Liver (tissue), 10 donors: ENCODE measurements around the gene TMED5. TPM values are rescaled to one million over a fixed set of nuclear protein-coding genes. Genes with fewer than 3 reads are reported as not detected.

Source experiments
- DNase-seq: peaks from one replicate; pipeline ENCODE4 v3.0.0-alpha.2; 2017; ENCODE audit warnings: low spot score
- H3K27ac ChIP-seq, 2 donors: one replicate each; pipeline ENCODE4 v1.7.0; 2013; ENCODE audit warnings: inconsistent platforms in 2 of 2, low read length in 2 of 2, control low read depth in 1 of 2, low read depth in 1 of 2, mild to moderate bottlenecking in 1 of 2
- H3K27me3 ChIP-seq, 4 donors: one replicate each; pipeline versions ENCODE4 v1.6.1 to v1.7.0; 2013; ENCODE audit warnings: low read length in 3 of 4, inconsistent platforms in 1 of 4, mild to moderate bottlenecking in 1 of 4, moderate library complexity in 1 of 4; ENCODE audit not compliant: control insufficient read depth in 4 of 4, insufficient read depth in 4 of 4
- H3K36me3 ChIP-seq, 4 donors: one replicate each; pipeline versions ENCODE4 v1.6.1 to v1.7.0; 2013; ENCODE audit warnings: low read length in 3 of 4, mild to moderate bottlenecking in 3 of 4, low read depth in 1 of 4, moderate library complexity in 1 of 4; ENCODE audit not compliant: control insufficient read depth in 4 of 4, insufficient read depth in 3 of 4
- H3K4me1 ChIP-seq, 4 donors: one replicate each; pipeline versions ENCODE4 v1.6.1 to v1.7.0; 2013; ENCODE audit warnings: low read length in 3 of 4, mild to moderate bottlenecking in 3 of 4, moderate library complexity in 1 of 4; ENCODE audit not compliant: control insufficient read depth in 4 of 4, insufficient read depth in 4 of 4
- H3K4me3 ChIP-seq, 3 donors: one replicate each; pipeline versions ENCODE4 v1.6.1 to v1.7.0; 2013; ENCODE audit warnings: low read length in 3 of 3, control low read depth in 1 of 3, low read depth in 1 of 3, mild to moderate bottlenecking in 1 of 3
- H3K9ac ChIP-seq, 2 donors: one replicate each; pipeline ENCODE4 v1.7.0; 2013; ENCODE audit warnings: low read length in 2 of 2, mild to moderate bottlenecking in 2 of 2, moderate library complexity in 2 of 2, control low read depth in 1 of 2, low read depth in 1 of 2
- H3K9me3 ChIP-seq, 4 donors: one replicate each; pipeline versions ENCODE4 v1.6.1 to v1.7.0; 2013; ENCODE audit warnings: low read length in 3 of 4; ENCODE audit not compliant: control insufficient read depth in 4 of 4
- FOXA1 ChIP-seq: IDR thresholded peaks from 2 replicates; pipeline ENCODE4 v1.6.1; 2016; ENCODE audit warnings: antibody characterized with exemption
- FOXA2 ChIP-seq: IDR thresholded peaks from 2 replicates; pipeline ENCODE4 v1.6.1; 2016; ENCODE audit warnings: antibody characterized with exemption
- GABPA ChIP-seq, 2 donors: IDR thresholded peaks in 1 of 2; conservative IDR thresholded peaks in 1 of 2; 2 replicates each; pipeline ENCODE4 v1.6.1; 2016; ENCODE audit warnings: antibody characterized with exemption in 2 of 2, mild to moderate bottlenecking in 1 of 2, moderate library complexity in 1 of 2
- JUND ChIP-seq, 2 donors: IDR thresholded peaks; 2 replicates each; pipeline ENCODE4 v1.6.1; 2016; ENCODE audit warnings: antibody characterized with exemption in 2 of 2
- RAD21 ChIP-seq, 2 donors: IDR thresholded peaks; 2 replicates each; pipeline ENCODE4 v1.6.1; 2016; ENCODE audit warnings: antibody characterized with exemption in 2 of 2, mild to moderate bottlenecking in 2 of 2
- YY1 ChIP-seq: IDR thresholded peaks from 2 replicates; pipeline ENCODE4 v1.6.1; 2016; ENCODE audit warnings: antibody characterized with exemption, mild to moderate bottlenecking
- WGBS: extraction: QIAGEN DNeasy Blood & Tissue Kit; methylation state at CpG from one replicate; pipeline ENCODE4 v1.1.7; 2013; 5-methylcytosine and 5-hydroxymethylcytosine counted together
- polyA plus RNA-seq, 2 donors: library from polyadenylated mRNA; stranded (reverse) in 1 of 2; unstranded in 1 of 2; fragments of 200-250 nt in 1 of 2; fragments of >200 nt in 1 of 2; fragmentation: Nextera tagmentation in 1 of 2; extraction: Ambion mirVana in 1 of 2; gene quantifications; one replicate each; pipeline versions ENCODE4 v1.2.1 to v1.2.3, GENCODE V29; 2013 to 2015
- small RNA-seq: library from RNA; depleted of rRNA; stranded (forward); fragments of <200 nt; gene quantifications from one replicate; pipeline ENCODE3, GENCODE V24; 2014
- total RNA-seq, 2 donors: library from RNA; depleted of rRNA; stranded (reverse); fragments of >200 nt; gene quantifications; one replicate each; pipeline ENCODE4 v1.2.3, GENCODE V29; 2014
- TF ChIP-seq, protein P1 (sequence below): IDR thresholded peaks from 2 replicates; pipeline ENCODE4 v1.6.1; 2016; ENCODE audit warnings: antibody characterized with exemption
- TF ChIP-seq, protein P2 (sequence below): IDR thresholded peaks from 2 replicates; pipeline ENCODE4 v1.6.1; 2016; ENCODE audit warnings: antibody characterized with exemption, mild to moderate bottlenecking
- TF ChIP-seq, protein P3 (sequence below): IDR thresholded peaks from 2 replicates; pipeline ENCODE4 v1.6.1; 2016; ENCODE audit warnings: antibody characterized with exemption
- TF ChIP-seq, protein P4 (sequence below): IDR thresholded peaks from 2 replicates; pipeline ENCODE4 v1.6.1; 2016; ENCODE audit warnings: antibody characterized with exemption
- donor health status: healthy.
- donor health status: healthy.
- donor health status: healthy.
- donor health status: healthy.
- donor health status: healthy.

The TMED5 gene
- total and polyA plus RNA-seq, 4 donors: 72.9 to 121 (median 85.7) TPM

DNA sequence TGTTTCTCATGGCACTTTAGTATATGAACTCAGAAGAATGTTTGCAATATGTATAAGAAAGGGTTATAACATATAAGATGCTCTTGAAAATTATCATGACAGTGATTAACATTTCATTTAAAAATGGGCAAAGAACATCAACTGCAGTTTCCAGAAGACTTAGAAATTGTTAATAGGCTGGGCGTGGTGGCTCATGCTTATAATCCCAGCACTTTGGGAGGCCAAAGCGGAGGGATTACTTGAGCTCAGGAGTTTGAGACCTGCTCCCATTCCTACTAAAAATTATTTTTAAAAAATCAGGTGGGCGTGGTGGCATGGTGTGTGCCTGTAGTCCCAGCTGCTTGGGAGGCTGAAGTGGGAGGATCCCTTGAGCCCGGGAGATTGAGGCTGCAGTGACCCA is 78.1 kb downstream of the TMED5 start:
- TF ChIP-seq FOXA1 (no peak), GABPA (IDR thresholded peaks at IDR 0.05 in 1 of 2, conservative IDR thresholded peaks at IDR 0.05 in 1 of 2) (no peak), YY1 (no peak), FOXA2 (no peak), RAD21 (IDR thresholded peaks at IDR 0.05) (no peak), JUND (IDR thresholded peaks at IDR 0.05) (no peak)
- TF ChIP-seq, protein P1, sequence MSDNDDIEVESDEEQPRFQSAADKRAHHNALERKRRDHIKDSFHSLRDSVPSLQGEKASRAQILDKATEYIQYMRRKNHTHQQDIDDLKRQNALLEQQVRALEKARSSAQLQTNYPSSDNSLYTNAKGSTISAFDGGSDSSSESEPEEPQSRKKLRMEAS: no peak
- TF ChIP-seq, protein P2, sequence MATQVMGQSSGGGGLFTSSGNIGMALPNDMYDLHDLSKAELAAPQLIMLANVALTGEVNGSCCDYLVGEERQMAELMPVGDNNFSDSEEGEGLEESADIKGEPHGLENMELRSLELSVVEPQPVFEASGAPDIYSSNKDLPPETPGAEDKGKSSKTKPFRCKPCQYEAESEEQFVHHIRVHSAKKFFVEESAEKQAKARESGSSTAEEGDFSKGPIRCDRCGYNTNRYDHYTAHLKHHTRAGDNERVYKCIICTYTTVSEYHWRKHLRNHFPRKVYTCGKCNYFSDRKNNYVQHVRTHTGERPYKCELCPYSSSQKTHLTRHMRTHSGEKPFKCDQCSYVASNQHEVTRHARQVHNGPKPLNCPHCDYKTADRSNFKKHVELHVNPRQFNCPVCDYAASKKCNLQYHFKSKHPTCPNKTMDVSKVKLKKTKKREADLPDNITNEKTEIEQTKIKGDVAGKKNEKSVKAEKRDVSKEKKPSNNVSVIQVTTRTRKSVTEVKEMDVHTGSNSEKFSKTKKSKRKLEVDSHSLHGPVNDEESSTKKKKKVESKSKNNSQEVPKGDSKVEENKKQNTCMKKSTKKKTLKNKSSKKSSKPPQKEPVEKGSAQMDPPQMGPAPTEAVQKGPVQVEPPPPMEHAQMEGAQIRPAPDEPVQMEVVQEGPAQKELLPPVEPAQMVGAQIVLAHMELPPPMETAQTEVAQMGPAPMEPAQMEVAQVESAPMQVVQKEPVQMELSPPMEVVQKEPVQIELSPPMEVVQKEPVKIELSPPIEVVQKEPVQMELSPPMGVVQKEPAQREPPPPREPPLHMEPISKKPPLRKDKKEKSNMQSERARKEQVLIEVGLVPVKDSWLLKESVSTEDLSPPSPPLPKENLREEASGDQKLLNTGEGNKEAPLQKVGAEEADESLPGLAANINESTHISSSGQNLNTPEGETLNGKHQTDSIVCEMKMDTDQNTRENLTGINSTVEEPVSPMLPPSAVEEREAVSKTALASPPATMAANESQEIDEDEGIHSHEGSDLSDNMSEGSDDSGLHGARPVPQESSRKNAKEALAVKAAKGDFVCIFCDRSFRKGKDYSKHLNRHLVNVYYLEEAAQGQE: no peak
- TF ChIP-seq, protein P3, sequence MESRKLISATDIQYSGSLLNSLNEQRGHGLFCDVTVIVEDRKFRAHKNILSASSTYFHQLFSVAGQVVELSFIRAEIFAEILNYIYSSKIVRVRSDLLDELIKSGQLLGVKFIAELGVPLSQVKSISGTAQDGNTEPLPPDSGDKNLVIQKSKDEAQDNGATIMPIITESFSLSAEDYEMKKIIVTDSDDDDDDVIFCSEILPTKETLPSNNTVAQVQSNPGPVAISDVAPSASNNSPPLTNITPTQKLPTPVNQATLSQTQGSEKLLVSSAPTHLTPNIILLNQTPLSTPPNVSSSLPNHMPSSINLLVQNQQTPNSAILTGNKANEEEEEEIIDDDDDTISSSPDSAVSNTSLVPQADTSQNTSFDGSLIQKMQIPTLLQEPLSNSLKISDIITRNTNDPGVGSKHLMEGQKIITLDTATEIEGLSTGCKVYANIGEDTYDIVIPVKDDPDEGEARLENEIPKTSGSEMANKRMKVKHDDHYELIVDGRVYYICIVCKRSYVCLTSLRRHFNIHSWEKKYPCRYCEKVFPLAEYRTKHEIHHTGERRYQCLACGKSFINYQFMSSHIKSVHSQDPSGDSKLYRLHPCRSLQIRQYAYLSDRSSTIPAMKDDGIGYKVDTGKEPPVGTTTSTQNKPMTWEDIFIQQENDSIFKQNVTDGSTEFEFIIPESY: no peak
- TF ChIP-seq, protein P4, sequence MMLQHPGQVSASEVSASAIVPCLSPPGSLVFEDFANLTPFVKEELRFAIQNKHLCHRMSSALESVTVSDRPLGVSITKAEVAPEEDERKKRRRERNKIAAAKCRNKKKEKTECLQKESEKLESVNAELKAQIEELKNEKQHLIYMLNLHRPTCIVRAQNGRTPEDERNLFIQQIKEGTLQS: no peak
- Histone ChIP-seq H3K4me3 (no peak overlapping the region), H3K27me3 (no peaks in the 10 kb centered on the region), H3K9me3 (peaks cover 0 to under 1% (median 0%) of the 10 kb centered on the region in 4 donors), H3K9ac (no peak overlapping the region), H3K27ac (no peak overlapping the region), H3K36me3 (no peaks in the 10 kb centered on the region), H3K4me1 (peaks cover 0 to 2% (median 0%) of the 10 kb centered on the region in 4 donors)
- no peak for DNase-seq
- 99% methylated on average over 4 of the region's 4 CpGs for WGBS

Small RNA genes lying within 50 kb of the gene (small RNA-seq; reads per million reads assigned to genes)
- not detected for gene AC126124.1

Other genes with a start within 250 kb of the TMED5 start
- 10 to 100 TPM in 1 of 2 donors, 1 to 10 TPM in 1; 7.9 to 11.6 TPM for gene DIPK1A, start 219.0 kb downstream of the TMED5 start, total RNA-seq
- gene DIPK1A, start 219.0 kb downstream of the TMED5 start, polyA plus RNA-seq: 10 to 100 TPM in 1 of 2 donors, 1 to 10 TPM in 1; 9.9 to 10.4 TPM
- 10 to 100 TPM; 14.9 to 17.8 TPM for gene MTF2, start 101.1 kb downstream of the TMED5 start, total RNA-seq
- gene MTF2, start 101.1 kb downstream of the TMED5 start, polyA plus RNA-seq: 10 to 100 TPM in 1 of 2 donors, 1 to 10 TPM in 1; 3.2 to 10.3 TPM
- 1 to 10 TPM; 8.3 to 8.5 TPM for gene CCDC18, start 311 bp upstream of the TMED5 start, total RNA-seq
- 1 to 10 TPM; 2.7 to 6.1 TPM for gene CCDC18, start 311 bp upstream of the TMED5 start, polyA plus RNA-seq
- gene DR1, start 165.5 kb upstream of the TMED5 start, total RNA-seq: 10 to 100 TPM; 13.5 to 20.5 TPM
- 10 to 100 TPM in 1 of 2 donors, 1 to 10 TPM in 1; 9.4 to 10.9 TPM for gene DR1, start 165.5 kb upstream of the TMED5 start, polyA plus RNA-seq